Measurements from ENCODE around the gene FUT1. TPM values are rescaled to one million over a fixed set of nuclear protein-coding genes. Genes with fewer than 3 reads are reported as not detected.
"Not testable (repeated sequence)": the region's sequence is repeated elsewhere in the genome, so short reads cannot be mapped to it uniquely, and the experiment has no call there.

The FUT1 gene
- total and polyA plus RNA-seq, 2 donors, result 0.52 to 1.3 TPM

GRCh38 chr19:48770734-48771472 is 18.5 kb upstream of the FUT1 start:
- no peak overlapping the region for H3K4me3 ChIP-seq (ENCODE audit: low read length in 2 of 2)
- H3K27ac ChIP-seq (ENCODE audit: low read depth in 1 of 2, low read length in 1 of 2), result no peak overlapping the region
- H3K9me3 ChIP-seq (ENCODE audit: control insufficient read depth in 2 of 2, insufficient read depth in 1 of 2, low read length in 1 of 2), result no peaks in the 10 kb centered on the region
- DNase-seq (ENCODE audit: low read depth in 6 of 9, low spot score in 9 of 9), result no peak
- no peaks in the 10 kb centered on the region for H3K4me1 ChIP-seq (ENCODE audit: control insufficient read depth in 2 of 2, insufficient read depth in 2 of 2, low read length in 2 of 2)
- peaks cover 0 to 16% of the 10 kb centered on the region in 2 donors for H3K27me3 ChIP-seq (ENCODE audit: control insufficient read depth in 2 of 2, insufficient read depth in 1 of 2, low read length in 1 of 2)
- H3K36me3 ChIP-seq (ENCODE audit: control insufficient read depth in 2 of 2, insufficient read depth in 2 of 2, low read length in 1 of 2), result no peaks in the 10 kb centered on the region
- WGBS, result 89% methylated on average over 20 of the region's 20 CpGs

DNA sequence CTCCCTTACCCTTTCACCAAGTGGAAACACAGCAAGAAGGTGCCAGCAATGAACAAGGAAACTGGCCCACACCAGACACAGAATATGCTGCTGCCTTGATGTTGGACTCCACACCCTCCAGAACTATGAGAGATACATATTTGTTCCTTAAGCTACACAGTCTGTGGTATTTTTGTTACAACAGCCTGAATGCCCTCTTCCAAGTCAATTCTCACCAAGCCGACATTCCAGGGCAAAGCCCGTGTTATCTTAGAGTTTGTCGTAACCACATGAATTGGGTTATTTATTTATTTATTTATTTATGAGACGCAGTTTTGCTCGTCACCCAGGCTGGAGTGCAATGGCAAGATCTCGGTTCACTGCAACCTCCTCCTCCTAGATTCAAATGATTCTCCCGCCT is 17.8 kb upstream of the FUT1 start:
- Histone ChIP-seq H3K4me1 (ENCODE audit: control insufficient read depth in 2 of 2, insufficient read depth in 2 of 2, low read length in 2 of 2) (no peaks in the 10 kb centered on the region), H3K36me3 (ENCODE audit: control insufficient read depth in 2 of 2, insufficient read depth in 2 of 2, low read length in 1 of 2) (no peaks in the 10 kb centered on the region), H3K27ac (ENCODE audit: low read depth in 1 of 2, low read length in 1 of 2) (no peak overlapping the region), H3K27me3 (ENCODE audit: control insufficient read depth in 2 of 2, insufficient read depth in 1 of 2, low read length in 1 of 2) (peaks cover 0 to 17% of the 10 kb centered on the region in 2 donors), H3K4me3 (ENCODE audit: low read length in 2 of 2) (no peak overlapping the region), H3K9me3 (ENCODE audit: control insufficient read depth in 2 of 2, insufficient read depth in 1 of 2, low read length in 1 of 2) (no peaks in the 10 kb centered on the region)
- no peak for DNase-seq (ENCODE audit: low read depth in 6 of 9, low spot score in 9 of 9)
- 83% methylated on average over 7 of the region's 7 CpGs for WGBS

DNA sequence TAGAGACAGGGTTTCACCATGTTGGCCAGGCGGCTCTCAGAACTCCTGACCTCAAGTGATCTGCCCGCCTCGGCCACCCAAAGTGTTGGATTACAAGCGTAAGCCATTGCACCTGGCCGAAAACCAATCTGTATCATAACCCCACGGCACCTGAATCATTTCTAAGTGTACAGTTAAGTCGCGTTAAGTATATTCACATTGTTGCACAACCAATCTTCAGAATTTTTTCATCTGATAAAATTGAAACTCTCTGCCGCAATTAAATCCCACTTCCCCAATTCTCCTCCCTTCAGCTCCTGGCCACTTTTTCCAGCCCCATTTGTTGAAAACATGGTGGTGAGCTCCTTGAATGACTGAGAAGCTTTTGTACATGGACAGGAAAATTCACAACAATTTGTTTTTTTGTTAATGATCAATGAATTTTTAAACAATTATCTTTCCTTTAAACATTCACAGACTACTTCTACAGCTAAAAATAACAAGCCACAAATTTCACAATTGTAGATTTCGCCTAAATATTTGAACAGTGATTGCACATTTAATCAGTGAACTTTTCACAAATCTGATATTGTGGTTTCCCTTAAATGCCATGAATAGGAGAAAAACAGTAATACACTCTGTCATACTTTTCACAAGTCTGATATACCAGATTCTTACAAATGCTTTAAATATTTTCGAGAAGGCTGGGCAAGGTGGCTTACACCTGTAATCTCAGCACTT is 16.7 kb upstream of the FUT1 start:
- Histone ChIP-seq H3K4me1 (ENCODE audit: control insufficient read depth in 2 of 2, insufficient read depth in 2 of 2, low read length in 2 of 2) (no peaks in the 10 kb centered on the region), H3K4me3 (ENCODE audit: low read length in 2 of 2) (no peak overlapping the region), H3K27me3 (ENCODE audit: control insufficient read depth in 2 of 2, insufficient read depth in 1 of 2, low read length in 1 of 2) (peaks cover 0 to 18% of the 10 kb centered on the region in 2 donors), H3K9me3 (ENCODE audit: control insufficient read depth in 2 of 2, insufficient read depth in 1 of 2, low read length in 1 of 2) (no peaks in the 10 kb centered on the region), H3K36me3 (ENCODE audit: control insufficient read depth in 2 of 2, insufficient read depth in 2 of 2, low read length in 1 of 2) (no peaks in the 10 kb centered on the region), H3K27ac (ENCODE audit: low read depth in 1 of 2, low read length in 1 of 2) (no peak overlapping the region)
- 89% methylated on average over 11 of the region's 11 CpGs for WGBS
- DNase-seq (ENCODE audit: low read depth in 6 of 9, low spot score in 9 of 9), result no peak

DNA sequence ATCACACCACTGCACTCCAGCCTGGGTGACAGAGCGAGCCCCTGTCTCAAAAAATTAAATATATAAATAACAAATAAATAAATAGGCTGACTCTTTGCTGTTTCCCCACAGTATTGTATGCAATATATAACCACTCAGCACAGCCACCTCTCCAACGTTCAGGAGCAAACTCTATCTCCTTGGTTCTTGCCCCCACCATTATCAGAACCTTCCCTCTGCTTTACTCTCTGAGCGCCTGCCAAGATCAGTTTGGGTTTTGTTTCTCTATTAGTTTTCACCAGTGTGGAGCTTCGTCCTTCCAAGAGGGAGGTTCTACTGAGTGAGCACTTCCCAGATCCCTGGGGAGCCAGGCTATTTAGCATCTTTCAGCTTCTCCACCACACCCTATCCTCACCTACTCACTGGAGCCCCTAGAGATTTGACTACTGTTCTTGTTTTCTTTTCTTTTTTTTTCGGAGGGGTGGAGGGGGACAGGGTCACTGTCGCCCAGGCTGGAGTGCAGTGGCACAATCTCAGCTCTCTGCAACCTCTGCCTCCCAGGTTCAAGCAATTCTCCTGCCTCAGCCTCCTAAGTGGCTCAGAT is 15.8 kb upstream of the FUT1 start:
- H3K36me3 ChIP-seq (ENCODE audit: control insufficient read depth in 2 of 2, insufficient read depth in 2 of 2, low read length in 1 of 2); DNase-seq (ENCODE audit: low read depth in 6 of 9, low spot score in 9 of 9); H3K4me1 ChIP-seq (ENCODE audit: control insufficient read depth in 2 of 2, insufficient read depth in 2 of 2, low read length in 2 of 2); H3K27ac ChIP-seq (ENCODE audit: low read depth in 1 of 2, low read length in 1 of 2); H3K9me3 ChIP-seq (ENCODE audit: control insufficient read depth in 2 of 2, insufficient read depth in 1 of 2, low read length in 1 of 2); H3K4me3 ChIP-seq (ENCODE audit: low read length in 2 of 2): not testable (repeated sequence)
- 60% methylated on average over 6 of the region's 6 CpGs for WGBS
- H3K27me3 ChIP-seq (ENCODE audit: control insufficient read depth in 2 of 2, insufficient read depth in 1 of 2, low read length in 1 of 2), result peaks cover 0 to 18% of the 10 kb centered on the region in 2 donors

GRCh38 chr19:48765816-48766215 is 13.4 kb upstream of the FUT1 start:
- not testable (repeated sequence) for H3K36me3 ChIP-seq (ENCODE audit: control insufficient read depth in 2 of 2, insufficient read depth in 2 of 2, low read length in 1 of 2); H3K4me1 ChIP-seq (ENCODE audit: control insufficient read depth in 2 of 2, insufficient read depth in 2 of 2, low read length in 2 of 2); H3K4me3 ChIP-seq (ENCODE audit: low read length in 2 of 2); DNase-seq (ENCODE audit: low read depth in 6 of 9, low spot score in 9 of 9); H3K9me3 ChIP-seq (ENCODE audit: control insufficient read depth in 2 of 2, insufficient read depth in 1 of 2, low read length in 1 of 2); H3K27ac ChIP-seq (ENCODE audit: low read depth in 1 of 2, low read length in 1 of 2)
- WGBS, result 74% methylated on average over 5 of the region's 5 CpGs
- H3K27me3 ChIP-seq (ENCODE audit: control insufficient read depth in 2 of 2, insufficient read depth in 1 of 2, low read length in 1 of 2), result peaks cover 0 to 35% of the 10 kb centered on the region in 2 donors

GRCh38 chr19:48760504-48761205 is 8.2 kb upstream of the FUT1 start:
- Histone ChIP-seq H3K4me1 (ENCODE audit: control insufficient read depth in 2 of 2, insufficient read depth in 2 of 2, low read length in 2 of 2) (peaks cover 0 to 4% of the 10 kb centered on the region in 2 donors), H3K27me3 (ENCODE audit: control insufficient read depth in 2 of 2, insufficient read depth in 1 of 2, low read length in 1 of 2) (peaks cover 0 to 47% of the 10 kb centered on the region in 2 donors), H3K4me3 (ENCODE audit: low read length in 2 of 2) (no peak overlapping the region), H3K27ac (ENCODE audit: low read depth in 1 of 2, low read length in 1 of 2) (no peak overlapping the region), H3K36me3 (ENCODE audit: control insufficient read depth in 2 of 2, insufficient read depth in 2 of 2, low read length in 1 of 2) (no peaks in the 10 kb centered on the region), H3K9me3 (ENCODE audit: control insufficient read depth in 2 of 2, insufficient read depth in 1 of 2, low read length in 1 of 2) (no peaks in the 10 kb centered on the region)
- WGBS, result 50% methylated on average over 16 of the region's 16 CpGs
- DNase-seq (ENCODE audit: low read depth in 6 of 9, low spot score in 9 of 9), result no peak

DNA sequence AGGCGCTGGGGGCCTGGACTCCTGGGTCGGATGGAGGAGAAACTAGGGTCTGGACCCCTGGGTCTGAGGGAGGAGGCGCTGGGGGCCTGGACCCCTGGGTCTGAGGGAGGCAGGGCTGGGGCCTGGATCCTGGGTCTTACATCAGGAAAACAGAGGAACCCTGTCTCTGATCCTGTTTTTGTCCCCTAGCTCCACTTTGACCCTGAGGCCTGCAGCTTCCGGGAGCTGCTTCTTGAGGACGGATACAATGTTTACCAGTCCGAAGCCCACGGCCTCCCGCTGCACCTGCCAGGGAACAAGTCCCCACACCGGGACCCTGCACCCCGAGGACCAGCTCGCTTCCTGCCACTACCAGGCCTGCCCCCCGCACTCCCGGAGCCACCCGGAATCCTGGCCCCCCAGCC is 5.3 kb upstream of the FUT1 start:
- no peaks in the 10 kb centered on the region for H3K36me3 ChIP-seq (ENCODE audit: control insufficient read depth in 2 of 2, insufficient read depth in 2 of 2, low read length in 1 of 2)
- no peak for DNase-seq (ENCODE audit: low read depth in 6 of 9, low spot score in 9 of 9)
- H3K27me3 ChIP-seq (ENCODE audit: control insufficient read depth in 2 of 2, insufficient read depth in 1 of 2, low read length in 1 of 2), result peaks cover 13 to 71% of the 10 kb centered on the region in 2 donors
- H3K9me3 ChIP-seq (ENCODE audit: control insufficient read depth in 2 of 2, insufficient read depth in 1 of 2, low read length in 1 of 2), result no peaks in the 10 kb centered on the region
- H3K4me1 ChIP-seq (ENCODE audit: control insufficient read depth in 2 of 2, insufficient read depth in 2 of 2, low read length in 2 of 2), result peaks cover 3 to 12% of the 10 kb centered on the region in 2 donors
- no peak overlapping the region for H3K4me3 ChIP-seq (ENCODE audit: low read length in 2 of 2)
- no peak overlapping the region for H3K27ac ChIP-seq (ENCODE audit: low read depth in 1 of 2, low read length in 1 of 2)
- 93% methylated on average over 14 of the region's 14 CpGs for WGBS

DNA sequence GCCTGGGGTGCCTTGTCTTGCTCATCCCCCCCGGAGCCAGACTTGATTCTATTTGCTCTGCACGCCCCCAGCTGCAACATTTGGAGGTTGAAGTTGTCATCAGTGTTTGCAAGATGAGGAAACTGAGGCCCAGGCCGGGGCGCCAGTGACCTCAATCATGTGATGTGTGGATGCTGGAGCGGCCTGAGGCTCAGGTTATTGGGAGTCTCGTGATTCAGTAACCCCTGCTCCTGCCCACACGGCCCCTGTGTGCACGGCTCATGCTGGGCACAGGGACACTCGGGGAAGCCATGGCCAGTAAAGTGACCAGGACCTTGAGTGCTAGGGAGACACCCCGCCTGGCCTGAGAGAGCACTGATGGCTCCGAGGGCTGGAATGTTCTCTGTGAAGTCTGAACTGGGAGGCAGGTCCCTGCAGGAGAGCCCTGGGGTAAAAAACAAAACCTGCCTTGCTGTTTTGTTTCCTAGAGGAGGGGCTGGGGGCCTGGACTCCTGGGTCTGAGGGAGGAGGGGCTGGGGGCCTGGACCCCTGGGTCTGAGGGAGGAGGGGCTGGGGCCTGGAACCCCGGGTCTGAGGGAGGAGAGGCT is 4.7 kb upstream of the FUT1 start:
- WGBS, result 92% methylated on average over 12 of the region's 12 CpGs
- DNase-seq (ENCODE audit: low read depth in 6 of 9, low spot score in 9 of 9), result no peak
- peaks cover 6 to 17% of the 10 kb centered on the region in 2 donors for H3K4me1 ChIP-seq (ENCODE audit: control insufficient read depth in 2 of 2, insufficient read depth in 2 of 2, low read length in 2 of 2)
- no peak overlapping the region for H3K27ac ChIP-seq (ENCODE audit: low read depth in 1 of 2, low read length in 1 of 2)
- no peak overlapping the region for H3K4me3 ChIP-seq (ENCODE audit: low read length in 2 of 2)
- H3K27me3 ChIP-seq (ENCODE audit: control insufficient read depth in 2 of 2, insufficient read depth in 1 of 2, low read length in 1 of 2), result peaks cover 19 to 72% of the 10 kb centered on the region in 2 donors
- H3K36me3 ChIP-seq (ENCODE audit: control insufficient read depth in 2 of 2, insufficient read depth in 2 of 2, low read length in 1 of 2), result no peaks in the 10 kb centered on the region
- H3K9me3 ChIP-seq (ENCODE audit: control insufficient read depth in 2 of 2, insufficient read depth in 1 of 2, low read length in 1 of 2), result no peaks in the 10 kb centered on the region
